ENCODE measurements around the gene GSTM3. TPM values are rescaled to one million over a fixed set of nuclear protein-coding genes. Genes with fewer than 3 reads are reported as not detected.
"Not testable (repeated sequence)": the region's sequence is repeated elsewhere in the genome, so short reads cannot be mapped to it uniquely, and the experiment has no call there.

The GSTM3 gene
- total RNA-seq, 4 donors from 2014 or later, result 68.7 to 213 (median 137) TPM

DNA sequence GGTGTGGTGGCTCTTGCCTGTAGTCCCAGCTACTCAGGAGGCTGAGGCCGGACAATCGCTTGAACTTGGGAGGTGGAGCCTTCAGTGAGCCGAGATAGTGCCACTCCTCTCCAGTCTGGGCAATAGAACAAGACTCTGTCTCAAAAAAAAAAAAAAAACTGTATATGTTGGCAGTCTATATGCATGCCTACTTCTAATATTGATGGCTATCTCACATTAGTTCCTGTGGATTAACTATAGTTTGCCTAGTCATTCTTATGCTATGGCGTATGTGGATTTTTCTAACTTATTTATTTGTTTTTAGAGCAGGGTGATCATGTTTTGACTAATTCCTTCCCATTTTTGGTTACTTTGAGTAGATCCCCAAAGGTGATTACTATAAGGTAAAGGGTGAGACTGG lies 43.8 kb downstream of the GSTM3 start:
- no CpG with 5 or more reads among the region's 4 CpGs for WGBS, 2 donors
- H3K4me3 ChIP-seq (ENCODE audit: low read depth, poor library complexity, severe bottlenecking), result no peak overlapping the region
- intact Hi-C loops (cut with DNase I; ENCODE audit: low total_unique reads), result no loop called here
- no peak for DNase-seq (ENCODE audit: low spot score in 2 of 2)
- TF ChIP-seq POLR2A (IDR thresholded peaks at IDR 0.05), result no peak
- TF ChIP-seq, protein P1, sequence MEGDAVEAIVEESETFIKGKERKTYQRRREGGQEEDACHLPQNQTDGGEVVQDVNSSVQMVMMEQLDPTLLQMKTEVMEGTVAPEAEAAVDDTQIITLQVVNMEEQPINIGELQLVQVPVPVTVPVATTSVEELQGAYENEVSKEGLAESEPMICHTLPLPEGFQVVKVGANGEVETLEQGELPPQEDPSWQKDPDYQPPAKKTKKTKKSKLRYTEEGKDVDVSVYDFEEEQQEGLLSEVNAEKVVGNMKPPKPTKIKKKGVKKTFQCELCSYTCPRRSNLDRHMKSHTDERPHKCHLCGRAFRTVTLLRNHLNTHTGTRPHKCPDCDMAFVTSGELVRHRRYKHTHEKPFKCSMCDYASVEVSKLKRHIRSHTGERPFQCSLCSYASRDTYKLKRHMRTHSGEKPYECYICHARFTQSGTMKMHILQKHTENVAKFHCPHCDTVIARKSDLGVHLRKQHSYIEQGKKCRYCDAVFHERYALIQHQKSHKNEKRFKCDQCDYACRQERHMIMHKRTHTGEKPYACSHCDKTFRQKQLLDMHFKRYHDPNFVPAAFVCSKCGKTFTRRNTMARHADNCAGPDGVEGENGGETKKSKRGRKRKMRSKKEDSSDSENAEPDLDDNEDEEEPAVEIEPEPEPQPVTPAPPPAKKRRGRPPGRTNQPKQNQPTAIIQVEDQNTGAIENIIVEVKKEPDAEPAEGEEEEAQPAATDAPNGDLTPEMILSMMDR (IDR thresholded peaks at IDR 0.05), result no peak

DNA sequence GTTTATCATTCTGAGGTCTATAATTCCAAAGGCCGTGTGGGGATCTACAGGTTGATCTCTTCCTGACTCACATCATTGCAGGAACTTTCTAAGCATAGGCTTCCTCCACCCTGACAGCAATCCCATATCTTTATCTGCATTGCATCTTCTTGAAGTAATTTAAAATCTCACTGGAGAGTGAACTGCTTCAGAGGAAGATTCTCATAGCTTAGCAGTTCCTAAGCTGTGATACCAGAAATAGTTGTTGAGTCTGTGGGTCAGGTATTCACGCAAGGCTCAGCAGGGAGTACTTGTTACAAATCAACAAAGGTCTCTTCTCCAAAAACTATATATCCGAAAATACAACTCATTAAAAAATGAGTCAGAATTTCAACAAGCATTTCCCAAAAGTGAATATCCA lies 45.7 kb downstream of the GSTM3 start:
- intact Hi-C loops (cut with DNase I; ENCODE audit: low total_unique reads); H3K4me3 ChIP-seq (ENCODE audit: low read depth, poor library complexity, severe bottlenecking); DNase-seq (ENCODE audit: low spot score in 2 of 2): not testable (repeated sequence)
- no CpG with 5 or more reads among the region's 3 CpGs for WGBS, 2 donors

- WGBS, 2 donors, result no CpG with 5 or more reads among the region's 5 CpGs
- not testable (repeated sequence) for DNase-seq (ENCODE audit: low spot score in 2 of 2)
Measured at GRCh38 chr1:109694400-109694799, 46.4 kb downstream of the GSTM3 start.

DNA sequence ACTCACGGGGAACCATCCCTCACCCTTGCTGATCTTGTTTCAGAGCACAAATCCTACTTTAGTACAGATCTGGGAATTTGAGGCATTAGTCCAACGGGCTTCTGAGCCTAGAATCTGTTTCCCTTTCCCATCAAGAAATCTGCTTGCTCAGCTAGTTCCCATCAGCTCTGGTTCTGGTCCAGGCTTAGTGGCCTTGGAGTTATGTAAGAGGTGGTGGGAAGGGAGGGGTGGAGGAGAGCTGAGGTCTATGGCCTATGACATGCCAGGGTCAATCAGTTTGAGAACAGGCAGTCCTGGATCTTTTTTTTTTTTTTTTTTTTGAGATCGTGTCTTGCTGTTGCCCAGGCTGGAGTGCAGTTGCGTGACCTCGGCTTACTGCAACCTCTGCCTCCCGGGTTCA lies 49.1 kb downstream of the GSTM3 start:
- no CpG with 5 or more reads among the region's 6 CpGs for WGBS, 2 donors
- intact Hi-C loops (cut with DNase I; ENCODE audit: low total_unique reads), result no loop called here
- no peak for DNase-seq (ENCODE audit: low spot score in 2 of 2)
- no peak overlapping the region for H3K4me3 ChIP-seq (ENCODE audit: low read depth, poor library complexity, severe bottlenecking)
- TF ChIP-seq, protein P1 (IDR thresholded peaks at IDR 0.05), result no peak
- TF ChIP-seq POLR2A (IDR thresholded peaks at IDR 0.05), result no peak

More at GRCh38 chr1:109694400-109694799, 46.4 kb downstream of the GSTM3 start:
- intact Hi-C loops (cut with DNase I; ENCODE audit: low total_unique reads); H3K4me3 ChIP-seq (ENCODE audit: low read depth, poor library complexity, severe bottlenecking): not testable (repeated sequence)

- peak in 1 of 2 donors; percentile 70 for DNase-seq (ENCODE audit: low spot score in 2 of 2)
- H3K4me3 ChIP-seq (ENCODE audit: low read depth, poor library complexity, severe bottlenecking), result no peak overlapping the region
- TF ChIP-seq, protein P1 (IDR thresholded peaks at IDR 0.05), result no peak
- no peak for TF ChIP-seq POLR2A (IDR thresholded peaks at IDR 0.05)
- no CpG with 5 or more reads among the region's 6 CpGs for WGBS, 2 donors
- intact Hi-C loops (cut with DNase I; ENCODE audit: low total_unique reads), result no loop called here
Measured at GRCh38 chr1:109689844-109690405, 50.9 kb downstream of the GSTM3 start.

DNA sequence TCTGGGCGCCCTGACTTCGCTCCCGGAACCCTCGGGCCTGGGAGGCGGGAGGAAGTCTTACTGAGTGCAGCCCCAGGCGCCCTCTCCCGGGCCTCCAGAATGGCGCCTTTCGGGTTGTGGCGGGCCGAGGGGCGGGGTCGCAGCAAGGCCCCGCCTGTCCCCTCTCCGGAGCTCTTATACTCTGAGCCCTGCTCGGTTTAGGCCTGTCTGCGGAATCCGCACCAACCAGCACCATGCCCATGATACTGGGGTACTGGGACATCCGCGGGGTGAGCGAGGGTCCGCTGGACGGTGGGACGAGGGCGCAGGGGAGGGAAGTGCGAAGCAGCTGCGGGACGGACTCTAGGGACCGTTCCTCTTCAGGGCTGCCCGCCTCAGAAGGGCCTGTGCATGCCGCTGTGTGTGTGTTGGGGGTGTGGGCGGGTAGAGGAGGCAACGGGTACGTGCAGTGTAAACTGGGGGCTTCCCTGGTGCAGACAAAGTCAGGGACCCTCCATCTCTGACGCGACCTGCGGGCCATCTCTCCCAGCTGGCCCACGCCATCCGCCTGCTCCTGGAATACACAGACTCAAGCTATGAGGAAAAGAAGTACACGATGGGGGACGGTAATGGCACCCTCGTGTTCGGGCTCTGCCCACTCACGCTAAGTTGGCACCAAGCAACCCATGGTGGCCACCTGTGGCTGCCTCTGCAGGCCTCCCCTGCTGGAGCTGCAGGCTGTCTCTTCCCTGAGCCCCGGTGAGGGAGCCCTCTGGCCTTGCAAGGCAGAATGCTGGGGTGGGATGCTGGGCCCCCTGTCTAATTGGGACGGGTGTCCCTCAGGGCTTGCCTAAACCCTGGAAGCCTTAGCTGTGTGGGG lies 53.0 kb downstream of the GSTM3 start, which contains the start of gene GSTM1:
Gene GSTM1, plus strand, starts transcription at position 177 of the 859 bp plus-strand sequence. Its CDS starts 57 bp downstream, at position 234.
- TF ChIP-seq POLR2A (IDR thresholded peaks at IDR 0.05), result no peak
- TF ChIP-seq, protein P1 (IDR thresholded peaks at IDR 0.05), result no peak
- WGBS, 2 donors, result no CpG with 5 or more reads among the region's 46 CpGs
- DNase-seq (ENCODE audit: low spot score in 2 of 2), result peak in 1 of 2 donors; percentile 95
- no peak within 1 kb of the TSS for H3K4me3 ChIP-seq (ENCODE audit: low read depth, poor library complexity, severe bottlenecking)
- intact Hi-C loops (cut with DNase I; ENCODE audit: low total_unique reads), result no loop called here

DNA sequence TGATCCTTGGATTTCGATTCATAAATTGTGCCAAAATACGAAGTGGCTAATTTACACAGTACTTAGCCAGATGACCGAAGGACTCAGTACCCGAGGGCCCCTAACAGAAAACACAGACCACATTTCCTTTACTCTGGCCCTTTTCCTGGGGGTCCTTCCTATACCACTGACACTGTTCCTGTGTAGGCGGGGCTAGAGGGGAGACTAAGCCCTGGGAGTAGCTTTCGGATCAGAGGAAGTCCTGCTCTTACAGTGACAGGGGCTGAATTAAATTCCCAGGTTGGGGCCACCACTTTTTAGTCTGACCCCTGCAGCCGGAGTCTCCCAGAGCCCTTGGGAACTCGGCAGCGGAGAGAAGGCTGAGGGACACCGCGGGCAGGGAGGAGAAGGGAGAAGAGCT lies 53.7 kb downstream of the GSTM3 start:
- intact Hi-C loops (cut with DNase I; ENCODE audit: low total_unique reads); H3K4me3 ChIP-seq (ENCODE audit: low read depth, poor library complexity, severe bottlenecking); DNase-seq (ENCODE audit: low spot score in 2 of 2): not testable (repeated sequence)
- no CpG with 5 or more reads among the region's 11 CpGs for WGBS, 2 donors

GRCh38 chr1:109685890-109686289 lies 54.9 kb downstream of the GSTM3 start:
- intact Hi-C loops (cut with DNase I; ENCODE audit: low total_unique reads); H3K4me3 ChIP-seq (ENCODE audit: low read depth, poor library complexity, severe bottlenecking); DNase-seq (ENCODE audit: low spot score in 2 of 2): not testable (repeated sequence)
- no CpG with 5 or more reads among the region's 4 CpGs for WGBS, 2 donors

GRCh38 chr1:109685399-109685798 lies 55.4 kb downstream of the GSTM3 start:
- H3K4me3 ChIP-seq (ENCODE audit: low read depth, poor library complexity, severe bottlenecking); DNase-seq (ENCODE audit: low spot score in 2 of 2); intact Hi-C loops (cut with DNase I; ENCODE audit: low total_unique reads): not testable (repeated sequence)
- no CpG with 5 or more reads among the region's 1 CpG for WGBS, 2 donors

DNA sequence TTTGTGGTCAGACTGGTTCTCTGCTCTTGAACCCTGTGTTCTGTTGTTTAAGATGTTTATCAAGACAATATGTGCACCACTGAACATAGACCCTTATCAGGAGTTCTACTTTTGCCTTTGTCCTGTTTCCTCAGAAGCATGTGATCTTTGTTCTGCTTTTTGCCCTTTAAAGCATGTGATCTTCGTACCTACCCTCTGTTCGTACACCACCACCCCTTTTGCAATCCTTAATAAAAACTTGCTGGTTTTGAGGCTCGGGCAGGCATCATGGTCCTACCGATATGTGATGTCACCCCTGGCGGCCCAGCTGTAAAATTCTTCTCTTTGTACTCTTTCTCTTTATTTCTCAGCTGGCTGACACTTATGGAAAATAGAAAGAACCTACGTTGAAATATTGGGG lies 56.1 kb downstream of the GSTM3 start:
- intact Hi-C loops (cut with DNase I; ENCODE audit: low total_unique reads); H3K4me3 ChIP-seq (ENCODE audit: low read depth, poor library complexity, severe bottlenecking); DNase-seq (ENCODE audit: low spot score in 2 of 2): not testable (repeated sequence)
- no CpG with 5 or more reads among the region's 6 CpGs for WGBS, 2 donors

Measured in lower leg skin (tissue), 4 donors.